ENCODE data around the gene C14orf39. TPM values are rescaled to one million over a fixed set of nuclear protein-coding genes. Genes with fewer than 3 reads are reported as not detected.

Gene C14orf39
- 0.28 and 0.78 TPM in 2 replicates for total RNA-seq (2014; rRNA removed; shearing (Covaris generic))
- 3.4 and 5.7 TPM in 2 replicates for polyA plus RNA-seq (2016; fragmentation: Nextera tagmentation; extraction: Ambion mirVana)
- long read RNA-seq, partial matches to known transcripts: 0 of 1 reads
- long read RNA-seq, other reads (novel, unspliced or antisense): 1 of 1 reads

GRCh38 chr14:60485598-60486251, at the start of gene C14orf39:
C14orf39 (minus strand) TSS chr14:60486063; CDS start chr14:60485078, 985 bp downstream.
- Histone ChIP-seq H3F3A (replicated peaks; ENCODE audit: low read depth) (no peaks in the 10 kb centered on the region), H3K36me3 (ENCODE audit: insufficient read depth) (no peaks in the 10 kb centered on the region), H3K4me2 (peak within 1 kb of the TSS; percentile 88), H3K4me1 (ENCODE audit: insufficient read depth) (0 out of 2 replicates have a peak, but pooled peaks cover 4% of the 10 kb centered on the region), H3K27ac (ENCODE audit: low read depth) (no peak within 1 kb of the TSS), H3K27me3 (ENCODE audit: insufficient read depth) (peaks cover 53% of the 10 kb centered on the region), H3K9me2 (ENCODE audit: insufficient read depth) (no peaks in the 10 kb centered on the region), H2AFZ (peak within 1 kb of the TSS; percentile 98), H4K20me1 (replicated peaks; ENCODE audit: insufficient read depth) (no peaks in the 10 kb centered on the region), H3K79me2 (replicated peaks; ENCODE audit: insufficient read depth) (no peaks in the 10 kb centered on the region), H3K4me3 (peak within 1 kb of the TSS; percentile 71)
- peak; percentile 45; the same call in 1 of the 2 replicates for TF ChIP-seq POLR2AphosphoS5 (IDR thresholded peaks at IDR 0.05; ENCODE audit: low read depth)
- TF ChIP-seq JUNB (IDR thresholded peaks at IDR 0.05; ENCODE audit: unreplicated experiment): no peak
- H3K4me1 Mint-ChIP-seq: peaks cover 3% of the 10 kb centered on the region; the same call in 1 of the 3 replicates
- DNase-seq (ENCODE audit: low spot score) (peak; percentile 84), ATAC-seq (peak; percentile 92)
- H3K36me3 Mint-ChIP-seq (ENCODE audit: low read depth): peaks cover 2% of the 10 kb centered on the region; the same call in 2 of the 3 replicates
- peak within 1 kb of the TSS; percentile 83 for H3K4me3 Mint-ChIP-seq
- H3K9me3 Mint-ChIP-seq: peaks cover 2% of the 10 kb centered on the region; the same call in 1 of the 3 replicates
- H3K27ac Mint-ChIP-seq: no peak within 1 kb of the TSS
- peaks cover 9% of the 10 kb centered on the region for H3K27me3 Mint-ChIP-seq (ENCODE audit: insufficient read depth, low read depth, poor library complexity)

- H3K36me3 Mint-ChIP-seq (ENCODE audit: low read depth): no peaks in the 10 kb centered on the region; the same call in 2 of the 3 replicates
- Histone ChIP-seq H3F3A (replicated peaks; ENCODE audit: low read depth) (no peaks in the 10 kb centered on the region), H3K4me2 (no peak overlapping the region), H3K79me2 (replicated peaks; ENCODE audit: insufficient read depth) (no peaks in the 10 kb centered on the region), H3K27me3 (ENCODE audit: insufficient read depth) (no peaks in the 10 kb centered on the region), H3K36me3 (ENCODE audit: insufficient read depth) (no peaks in the 10 kb centered on the region), H2AFZ (no peak overlapping the region), H3K4me3 (no peak overlapping the region), H3K27ac (ENCODE audit: low read depth) (no peak overlapping the region), H4K20me1 (replicated peaks; ENCODE audit: insufficient read depth) (no peaks in the 10 kb centered on the region), H3K9me2 (ENCODE audit: insufficient read depth) (peaks cover 7% of the 10 kb centered on the region; the same call in 1 of the 2 replicates), H3K4me1 (ENCODE audit: insufficient read depth) (no peaks in the 10 kb centered on the region)
- 0 out of 2 replicates have a peak overlapping the region, but pooled peaks have one; percentile 5 for H3K27ac Mint-ChIP-seq
- no peak overlapping the region for H3K4me3 Mint-ChIP-seq
- H3K27me3 Mint-ChIP-seq (ENCODE audit: insufficient read depth, low read depth, poor library complexity): peaks cover 2% of the 10 kb centered on the region
- ATAC-seq: no peak
- H3K4me1 Mint-ChIP-seq: peaks cover 4% of the 10 kb centered on the region; the same call in 2 of the 3 replicates
- H3K9me3 Mint-ChIP-seq: no peaks in the 10 kb centered on the region
- no peak for DNase-seq (ENCODE audit: low spot score)
- TF ChIP-seq POLR2AphosphoS5 (IDR thresholded peaks at IDR 0.05; ENCODE audit: low read depth): no peak
- no peak for TF ChIP-seq ZNF114 (CRISPR knock-in tag; IDR thresholded peaks at IDR 0.05)
- TF ChIP-seq CREB1 (CRISPR knock-in tag; IDR thresholded peaks at IDR 0.05; ENCODE audit: low read depth): no peak
- no peak for TF ChIP-seq REST (IDR thresholded peaks at IDR 0.05; ENCODE audit: unreplicated experiment)
- TF ChIP-seq EZH2 (IDR thresholded peaks at IDR 0.05; ENCODE audit: low read depth, unreplicated experiment): no peak
- TF ChIP-seq, protein P1, sequence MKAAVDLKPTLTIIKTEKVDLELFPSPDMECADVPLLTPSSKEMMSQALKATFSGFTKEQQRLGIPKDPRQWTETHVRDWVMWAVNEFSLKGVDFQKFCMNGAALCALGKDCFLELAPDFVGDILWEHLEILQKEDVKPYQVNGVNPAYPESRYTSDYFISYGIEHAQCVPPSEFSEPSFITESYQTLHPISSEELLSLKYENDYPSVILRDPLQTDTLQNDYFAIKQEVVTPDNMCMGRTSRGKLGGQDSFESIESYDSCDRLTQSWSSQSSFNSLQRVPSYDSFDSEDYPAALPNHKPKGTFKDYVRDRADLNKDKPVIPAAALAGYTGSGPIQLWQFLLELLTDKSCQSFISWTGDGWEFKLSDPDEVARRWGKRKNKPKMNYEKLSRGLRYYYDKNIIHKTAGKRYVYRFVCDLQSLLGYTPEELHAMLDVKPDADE (IDR thresholded peaks at IDR 0.05): no peak
- TF ChIP-seq ZNF462 (CRISPR knock-in tag; IDR thresholded peaks at IDR 0.05): no peak
- no peak for TF ChIP-seq EZH2phosphoT487 (IDR thresholded peaks at IDR 0.05; ENCODE audit: unreplicated experiment)
Observed at GRCh38 chr14:60532442-60532841, 46.6 kb upstream of the C14orf39 start.

Measured in GM23338 (cell line).